ENCODE data around the gene PRG3. TPM values are rescaled to one million over a fixed set of nuclear protein-coding genes. Genes with fewer than 3 reads are reported as not detected.
"Not testable (repeated sequence)": the region's sequence is repeated elsewhere in the genome, so short reads cannot be mapped to it uniquely, and the experiment has no call there.

The PRG3 gene
- total RNA-seq, 6 donors from 2014 or later = not detected

DNA sequence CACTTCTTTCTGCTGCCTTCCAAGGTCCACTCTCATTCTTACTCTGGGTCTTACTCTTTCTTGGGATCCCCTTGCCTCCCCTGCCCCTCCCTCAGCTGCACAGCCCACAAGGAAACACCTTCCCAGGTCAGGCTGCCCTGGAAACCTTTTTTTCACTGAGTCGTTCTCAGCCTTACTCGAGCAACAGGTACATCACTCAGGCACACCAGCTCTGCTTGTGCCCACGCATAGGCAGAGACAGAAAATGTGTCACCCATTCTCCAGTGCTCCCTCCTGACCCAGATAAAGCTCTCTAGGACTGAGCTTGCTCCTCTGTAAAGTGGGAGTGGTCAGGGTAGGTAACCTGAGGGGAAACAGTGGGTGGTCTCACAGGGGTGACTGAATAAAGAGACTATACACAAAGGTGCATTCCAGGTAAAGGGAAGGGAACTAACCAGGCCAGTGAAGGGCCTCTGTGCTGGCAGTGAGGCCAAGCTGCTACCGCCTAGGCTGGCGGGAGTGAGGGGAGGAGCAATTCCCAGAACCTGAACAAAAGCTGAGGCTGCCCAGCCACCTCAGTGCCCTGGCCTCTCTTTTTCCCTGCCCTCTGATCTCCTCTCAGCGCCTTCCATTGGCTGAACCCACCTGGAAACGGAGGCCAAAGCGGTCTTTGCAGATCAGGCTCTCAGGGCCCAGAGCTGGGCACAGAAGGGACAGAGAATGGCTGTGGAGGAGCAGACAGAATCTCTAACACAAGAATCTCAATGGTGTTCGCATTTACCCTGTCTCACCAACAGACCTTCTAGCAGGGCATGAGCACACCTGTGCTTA is 15.9 kb downstream of the PRG3 start:
- no peaks in the 10 kb centered on the region for H3K27me3 ChIP-seq
- TF ChIP-seq POLR2A (IDR thresholded peaks at IDR 0.05) = no peak
- TF ChIP-seq, protein P1, sequence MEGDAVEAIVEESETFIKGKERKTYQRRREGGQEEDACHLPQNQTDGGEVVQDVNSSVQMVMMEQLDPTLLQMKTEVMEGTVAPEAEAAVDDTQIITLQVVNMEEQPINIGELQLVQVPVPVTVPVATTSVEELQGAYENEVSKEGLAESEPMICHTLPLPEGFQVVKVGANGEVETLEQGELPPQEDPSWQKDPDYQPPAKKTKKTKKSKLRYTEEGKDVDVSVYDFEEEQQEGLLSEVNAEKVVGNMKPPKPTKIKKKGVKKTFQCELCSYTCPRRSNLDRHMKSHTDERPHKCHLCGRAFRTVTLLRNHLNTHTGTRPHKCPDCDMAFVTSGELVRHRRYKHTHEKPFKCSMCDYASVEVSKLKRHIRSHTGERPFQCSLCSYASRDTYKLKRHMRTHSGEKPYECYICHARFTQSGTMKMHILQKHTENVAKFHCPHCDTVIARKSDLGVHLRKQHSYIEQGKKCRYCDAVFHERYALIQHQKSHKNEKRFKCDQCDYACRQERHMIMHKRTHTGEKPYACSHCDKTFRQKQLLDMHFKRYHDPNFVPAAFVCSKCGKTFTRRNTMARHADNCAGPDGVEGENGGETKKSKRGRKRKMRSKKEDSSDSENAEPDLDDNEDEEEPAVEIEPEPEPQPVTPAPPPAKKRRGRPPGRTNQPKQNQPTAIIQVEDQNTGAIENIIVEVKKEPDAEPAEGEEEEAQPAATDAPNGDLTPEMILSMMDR (IDR thresholded peaks at IDR 0.05) = no peak
- TF ChIP-seq EP300 (IDR thresholded peaks at IDR 0.05) = no peak
- no peak for TF ChIP-seq POLR2AphosphoS5 (IDR thresholded peaks at IDR 0.05)
- no peak overlapping the region for H3K4me3 ChIP-seq
- peaks cover 0 to 8% (median 2%) of the 10 kb centered on the region in 4 donors for H3K4me1 ChIP-seq
- DNase-seq = no peak
- 71 to 80% methylated on average over 9 of the region's 9 CpGs for WGBS, 2 donors
- H3K27ac ChIP-seq = no peak overlapping the region
- H3K9me3 ChIP-seq = no peaks in the 10 kb centered on the region
- H3K36me3 ChIP-seq = no peaks in the 10 kb centered on the region
- no peak for ATAC-seq (ENCODE audit: low FRiP score in 2 of 2)

DNA sequence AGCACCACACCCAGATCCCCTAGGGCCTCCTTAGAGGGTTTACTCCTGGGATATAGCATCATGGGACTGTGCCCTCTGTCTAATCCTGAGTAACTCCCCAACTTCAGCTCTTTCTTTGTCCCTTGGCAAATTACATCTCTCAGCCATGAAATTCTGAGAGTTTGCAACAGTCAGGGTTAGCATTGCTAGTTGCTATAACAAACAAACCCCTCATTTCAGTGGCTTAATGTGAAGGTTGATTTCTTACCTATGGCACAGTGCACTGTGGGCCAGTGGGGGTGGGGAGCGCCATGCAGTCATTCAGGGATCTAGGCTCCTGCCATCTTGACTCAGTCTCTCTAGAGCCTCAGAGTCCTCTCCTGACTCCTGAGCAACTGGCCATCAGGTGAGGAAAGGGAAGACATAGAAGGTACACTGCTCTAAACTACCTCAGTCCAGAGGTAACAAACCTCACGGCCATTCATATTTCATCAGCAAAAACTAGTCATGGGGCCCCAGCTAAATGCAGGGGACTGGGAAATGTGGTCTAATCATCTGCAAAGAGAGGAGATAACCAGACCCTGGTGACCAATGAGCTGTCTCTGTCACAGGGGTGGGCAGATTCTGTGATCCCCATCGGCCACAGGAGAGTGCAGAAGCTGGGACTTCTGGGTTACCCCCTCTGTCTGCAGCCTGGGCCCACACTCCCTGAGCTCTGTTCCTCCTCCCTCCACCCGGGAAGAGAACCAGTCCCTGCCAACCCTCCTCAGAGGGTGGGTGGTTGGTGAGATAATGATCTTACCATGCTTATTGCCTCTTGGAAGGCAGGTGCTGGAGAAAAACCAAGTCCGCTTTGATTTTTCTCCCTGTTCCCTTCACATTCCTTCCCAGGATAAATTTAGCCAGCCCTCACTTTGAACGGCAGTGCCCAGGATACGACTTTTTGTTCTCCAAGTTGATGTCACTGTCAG is 17.5 kb downstream of the PRG3 start:
- no peak for ATAC-seq (ENCODE audit: low FRiP score in 2 of 2)
- no peak overlapping the region for H3K4me3 ChIP-seq
- H3K4me1 ChIP-seq = peaks cover 0 to 4% (median 0%) of the 10 kb centered on the region in 4 donors
- H3K9me3 ChIP-seq = no peaks in the 10 kb centered on the region
- no peak for DNase-seq
- no peak overlapping the region for H3K27ac ChIP-seq
- no peaks in the 10 kb centered on the region for H3K36me3 ChIP-seq
- no peaks in the 10 kb centered on the region for H3K27me3 ChIP-seq
- WGBS, 2 donors = 70 to 75% methylated on average over 6 to 7 of the region's 7 CpGs
- TF ChIP-seq POLR2AphosphoS5 (IDR thresholded peaks at IDR 0.05) = no peak
- no peak for TF ChIP-seq POLR2A (IDR thresholded peaks at IDR 0.05)
- TF ChIP-seq, protein P1 (IDR thresholded peaks at IDR 0.05) = no peak
- TF ChIP-seq EP300 (IDR thresholded peaks at IDR 0.05) = no peak

DNA sequence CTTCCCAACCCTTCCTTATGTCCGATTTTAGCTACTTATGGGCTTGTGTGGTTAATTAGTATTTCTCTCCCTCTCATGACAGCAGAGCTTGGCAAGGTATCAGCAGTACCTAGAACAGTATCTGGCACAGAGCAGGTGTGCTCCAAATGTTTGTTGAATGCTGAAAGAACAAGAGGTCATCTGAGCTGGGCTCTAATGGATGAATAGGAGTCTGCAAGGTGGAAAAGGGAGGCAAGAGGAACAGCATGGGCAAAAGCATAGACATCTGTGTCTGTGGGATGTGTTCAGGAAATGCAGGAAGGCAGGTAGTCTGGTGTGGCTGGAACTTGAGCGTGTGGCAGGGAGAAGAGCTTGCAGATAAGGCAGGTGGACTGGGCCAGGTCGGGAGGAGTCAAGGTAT is 19.0 kb downstream of the PRG3 start:
- DNase-seq (no peak), ATAC-seq (ENCODE audit: low FRiP score in 2 of 2) (no peak)
- TF ChIP-seq POLR2AphosphoS5 (IDR thresholded peaks at IDR 0.05) (no peak), POLR2A (IDR thresholded peaks at IDR 0.05) (no peak), EP300 (IDR thresholded peaks at IDR 0.05) (no peak)
- Histone ChIP-seq H3K4me3 (no peak overlapping the region), H3K9me3 (no peaks in the 10 kb centered on the region), H3K36me3 (no peaks in the 10 kb centered on the region), H3K27ac (no peak overlapping the region), H3K27me3 (no peaks in the 10 kb centered on the region), H3K4me1 (peaks cover 0 to 6% (median 2%) of the 10 kb centered on the region in 4 donors)
- 80 to 82% methylated on average over 3 of the region's 3 CpGs for WGBS, 2 donors

DNA sequence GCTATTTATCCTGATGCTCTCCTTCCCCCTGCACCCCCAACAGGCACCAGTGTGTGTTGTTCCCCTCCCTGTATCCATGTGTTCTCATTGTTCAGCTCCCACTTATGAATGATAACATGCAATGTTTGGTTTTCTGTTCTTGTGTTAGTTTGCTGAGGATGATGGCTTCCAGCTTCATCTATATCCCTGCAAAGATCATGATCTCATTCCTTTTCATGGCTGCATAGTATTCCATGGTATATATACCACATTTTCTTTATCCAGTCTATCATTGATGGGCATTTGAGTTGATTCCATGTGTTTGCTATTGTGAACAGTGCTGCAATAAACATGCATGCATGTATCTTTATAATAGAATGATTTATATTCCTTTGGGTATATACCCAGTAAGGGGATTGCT is 19.5 kb downstream of the PRG3 start:
- not testable (repeated sequence) for H3K27ac ChIP-seq; DNase-seq; H3K4me1 ChIP-seq; H3K9me3 ChIP-seq; ATAC-seq (ENCODE audit: low FRiP score in 2 of 2); H3K27me3 ChIP-seq; H3K36me3 ChIP-seq; H3K4me3 ChIP-seq

DNA sequence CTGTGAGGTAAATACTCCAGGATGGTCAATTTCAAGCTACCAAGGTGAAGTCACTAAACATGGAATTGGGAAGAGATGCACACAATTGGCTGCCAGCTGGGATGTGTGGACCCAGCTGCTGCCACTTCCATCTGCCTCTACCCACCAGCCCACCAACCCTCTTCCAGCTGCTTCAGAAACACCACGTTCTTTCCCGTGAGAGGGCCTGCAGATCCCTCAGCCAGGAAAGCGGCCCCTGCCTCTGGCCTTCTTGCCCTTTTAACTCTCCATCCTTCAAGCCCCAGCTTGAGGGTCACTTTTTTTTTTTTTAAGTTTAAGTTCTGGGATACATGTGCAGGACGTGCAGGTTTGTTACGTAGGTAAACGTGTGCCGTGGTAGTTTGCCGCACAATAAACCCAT is 20.0 kb downstream of the PRG3 start:
- 88 to 95% methylated on average over 8 of the region's 8 CpGs for WGBS, 2 donors
- TF ChIP-seq EP300 (IDR thresholded peaks at IDR 0.05) = no peak
- Histone ChIP-seq H3K4me1 (peaks cover 0 to 6% (median 2%) of the 10 kb centered on the region in 4 donors), H3K27me3 (no peaks in the 10 kb centered on the region), H3K4me3 (no peak overlapping the region), H3K36me3 (no peaks in the 10 kb centered on the region), H3K9me3 (no peaks in the 10 kb centered on the region), H3K27ac (no peak overlapping the region)
- DNase-seq (no peak), ATAC-seq (ENCODE audit: low FRiP score in 2 of 2) (no peak)

DNA sequence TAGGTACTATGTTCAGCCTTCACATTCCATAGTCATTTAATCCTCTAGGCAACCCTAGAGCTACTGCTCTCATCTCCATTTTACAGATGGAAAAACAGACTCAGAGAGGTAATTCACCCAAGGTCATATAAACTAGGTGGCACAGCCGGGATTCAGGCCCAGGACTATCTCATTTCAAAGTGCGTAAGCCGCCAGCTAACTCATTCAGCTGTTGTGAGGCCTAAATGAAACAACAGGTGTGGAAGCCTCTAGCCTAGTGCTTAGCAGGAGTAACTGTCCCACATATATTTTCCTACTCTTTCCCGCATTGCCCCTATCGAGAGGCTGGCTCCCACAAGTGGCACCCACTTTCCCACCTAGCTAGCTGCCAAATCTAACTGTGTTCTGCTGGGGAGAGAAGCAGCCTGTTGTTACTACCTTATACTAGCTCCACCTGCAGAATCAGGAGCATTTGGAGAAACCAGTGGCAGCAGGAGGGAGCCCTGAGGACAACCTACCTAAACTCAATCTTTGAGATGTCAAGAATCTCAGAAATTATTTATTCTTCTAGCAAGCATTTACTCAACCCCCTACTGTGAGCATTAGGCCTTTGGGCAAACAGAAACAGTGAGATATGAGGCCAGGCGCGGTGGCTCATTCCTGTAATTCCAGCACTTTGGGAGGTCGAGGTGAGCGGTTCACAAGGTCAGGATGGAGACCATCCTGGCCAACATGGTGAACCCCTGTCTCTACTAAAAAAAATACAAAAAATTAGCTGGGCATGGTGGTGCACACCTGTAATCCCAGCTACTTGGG is 20.9 kb downstream of the PRG3 start:
- Histone ChIP-seq H3K27me3 (no peaks in the 10 kb centered on the region), H3K4me3 (no peak overlapping the region), H3K9me3 (no peaks in the 10 kb centered on the region), H3K27ac (no peak overlapping the region), H3K36me3 (no peaks in the 10 kb centered on the region), H3K4me1 (peaks cover 0 to 6% (median 2%) of the 10 kb centered on the region in 4 donors)
- WGBS, 2 donors = 64 to 76% methylated on average over 9 of the region's 9 CpGs
- no peak for DNase-seq
- ATAC-seq (ENCODE audit: low FRiP score in 2 of 2) = no peak
- TF ChIP-seq, protein P1 (IDR thresholded peaks at IDR 0.05) = no peak
- TF ChIP-seq POLR2AphosphoS5 (IDR thresholded peaks at IDR 0.05) (no peak), EP300 (IDR thresholded peaks at IDR 0.05) (no peak), POLR2A (IDR thresholded peaks at IDR 0.05) (no peak)

Data from upper lobe of left lung (tissue), 6 donors.